Pancreas (tissue), 10 donors: ENCODE data around the gene POLR3H. TPM values are rescaled to one million over a fixed set of nuclear protein-coding genes. Genes with fewer than 3 reads are reported as not detected.
A peak's percentile ranks its signal among the peaks of the same experiment; 100 is the strongest.

Experiments
- ATAC-seq, 4 donors: fragments of 200-7000 bp; cut with Tn5 transposase; one replicate each; pipeline versions ENCODE4 v1.8.0 to v1.9.1; 2020; ENCODE audit warnings: mild to moderate bottlenecking in 4 of 4, moderate library complexity in 4 of 4
- DNase-seq, 6 donors: peaks; one replicate each; pipeline ENCODE4 v3.0.0-alpha.2; 2020
- FAIRE-seq: peaks from 2 replicates; lab custom pipeline; 2012; peaks lifted over from hg19 to GRCh38; lab: Jason Lieb, UNC
- H3K27ac ChIP-seq, 4 donors: fragments of 200-600 bp; sonication (generic); 1 replicate in 3 of 4; 2 replicates in 1 of 4; pipeline versions ENCODE4 v1.5.0 to v1.8.0; 2020
- H3K27me3 ChIP-seq, 4 donors: fragments of 200-600 bp; one replicate each; pipeline ENCODE4 v1.8.0; 2021
- H3K36me3 ChIP-seq, 3 donors: fragments of 200-600 bp; sonication (generic) in 1 of 3; one replicate each; pipeline versions ENCODE4 v1.5.0 to v1.8.0; 2020 to 2021
- H3K4me1 ChIP-seq, 3 donors: fragments of 200-600 bp; one replicate each; pipeline ENCODE4 v1.8.0; 2021
- H3K4me3 ChIP-seq, 4 donors: fragments of 200-600 bp; sonication (generic) in 2 of 4; one replicate each; pipeline versions ENCODE4 v1.5.0 to v1.8.0; 2020 to 2021
- H3K9me3 ChIP-seq, 4 donors: fragments of 200-600 bp; one replicate each; pipeline ENCODE4 v1.8.0; 2021
- WGBS, 2 donors: extraction: QIAGEN DNeasy Blood & Tissue Kit; methylation state at CpG; one replicate each; pipeline ENCODE4 v1.1.7; 2013; 5-methylcytosine and 5-hydroxymethylcytosine counted together
- intact Hi-C, 3 donors: fragments of 100-400 bp; cut with DNase I; formaldehyde crosslinking; loops; one replicate each; pipeline versions ENCODE4 v1.11.1 to v1.14.2; 2022
- polyA plus RNA-seq, 2 donors: library from polyadenylated mRNA; stranded (reverse); fragments of 200-250 nt; gene quantifications; one replicate each; pipeline ENCODE4 v1.2.3, GENCODE V29; 2013
- total RNA-seq, 6 donors: library from RNA; stranded (reverse); fragmentation: NEBNext Ultra II Directional in 4 of 6; extraction: Animal tissue kit (Norgen Biotek cat#: 25700) in 4 of 6; gene quantifications; one replicate each; pipeline versions ENCODE4 v1.2.1 to v1.2.4, GENCODE V29; 2021 to 2023
- TF ChIP-seq, protein P1 (sequence below), 4 donors: fragments of 200-600 bp; sonication (generic) in 3 of 4; IDR thresholded peaks; one replicate each; pipeline versions ENCODE4 v1.5.0 to v1.8.0; 2021; ENCODE audit warnings: antibody characterized with exemption in 4 of 4
- donor health status: healthy with polysubstance abuse.
- donor health status: DM: no; HTN: no; CAD: no; lungs with moderate emphysema.
- donor health status: DM: no; HTN: no; CAD: no.
- donor health status: control.
- donor health status: control.
- donor health status: Bipolar disorder and iron deficiency.
- donor health status: DM: yes; HTN: yes; CAD: no.
- donor health status: DM: no; HTN: no; CAD: no.
- donor health status: DM: no; HTN: no; CAD: no.
- donor health status: DM: yes; HTN: yes; CAD: no.

Gene POLR3H
- total and polyA plus RNA-seq, 8 donors = 11.0 to 22.0 (median 14.4) TPM

DNA sequence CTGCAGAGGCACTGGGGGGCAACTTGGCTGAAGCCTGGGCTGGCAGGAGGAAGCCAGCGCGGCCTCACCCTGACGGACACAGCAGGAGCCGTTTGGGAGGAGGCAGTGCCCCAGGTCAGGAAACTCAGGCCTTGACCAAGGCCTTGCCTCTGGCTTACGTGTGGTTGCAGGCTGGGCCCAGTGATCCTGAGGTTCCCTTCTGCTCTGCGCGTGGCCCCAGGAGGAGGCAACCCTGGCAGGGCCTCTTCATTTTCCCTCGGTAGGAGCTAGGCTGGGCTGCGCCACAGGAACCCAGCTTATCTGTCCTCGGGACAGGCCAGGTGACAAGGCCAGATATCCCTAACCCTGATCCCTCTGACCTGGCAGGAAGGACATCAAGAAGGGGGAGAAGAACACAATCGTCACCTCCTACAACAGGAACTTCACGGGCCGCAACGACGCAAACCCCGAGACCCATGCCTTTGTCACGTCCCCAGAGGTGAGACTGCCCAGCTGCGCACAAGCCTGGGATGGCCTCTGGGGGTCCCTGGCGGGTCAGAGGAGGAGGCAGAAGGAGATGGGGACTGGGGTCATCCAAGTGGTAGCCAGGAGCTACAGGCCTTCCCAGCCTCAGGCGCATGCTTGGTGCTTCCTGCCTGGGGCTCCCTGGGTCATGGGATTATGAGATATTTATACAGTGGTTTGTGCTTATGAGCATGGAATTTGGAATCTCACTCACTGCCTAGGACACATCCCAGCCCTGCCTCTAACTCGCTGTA lies 20.6 kb downstream of the POLR3H start:
- DNase-seq (peak in 3 of 6 donors; percentile 32 to 75 (median 50)), FAIRE-seq (no peak), ATAC-seq (peak; percentile 13 to 49 (median 24))
- TF ChIP-seq, protein P1, sequence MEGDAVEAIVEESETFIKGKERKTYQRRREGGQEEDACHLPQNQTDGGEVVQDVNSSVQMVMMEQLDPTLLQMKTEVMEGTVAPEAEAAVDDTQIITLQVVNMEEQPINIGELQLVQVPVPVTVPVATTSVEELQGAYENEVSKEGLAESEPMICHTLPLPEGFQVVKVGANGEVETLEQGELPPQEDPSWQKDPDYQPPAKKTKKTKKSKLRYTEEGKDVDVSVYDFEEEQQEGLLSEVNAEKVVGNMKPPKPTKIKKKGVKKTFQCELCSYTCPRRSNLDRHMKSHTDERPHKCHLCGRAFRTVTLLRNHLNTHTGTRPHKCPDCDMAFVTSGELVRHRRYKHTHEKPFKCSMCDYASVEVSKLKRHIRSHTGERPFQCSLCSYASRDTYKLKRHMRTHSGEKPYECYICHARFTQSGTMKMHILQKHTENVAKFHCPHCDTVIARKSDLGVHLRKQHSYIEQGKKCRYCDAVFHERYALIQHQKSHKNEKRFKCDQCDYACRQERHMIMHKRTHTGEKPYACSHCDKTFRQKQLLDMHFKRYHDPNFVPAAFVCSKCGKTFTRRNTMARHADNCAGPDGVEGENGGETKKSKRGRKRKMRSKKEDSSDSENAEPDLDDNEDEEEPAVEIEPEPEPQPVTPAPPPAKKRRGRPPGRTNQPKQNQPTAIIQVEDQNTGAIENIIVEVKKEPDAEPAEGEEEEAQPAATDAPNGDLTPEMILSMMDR (IDR thresholded peaks at IDR 0.05) = no peak
- Histone ChIP-seq H3K27me3 (no peaks in the 10 kb centered on the region), H3K36me3 (peaks cover 6 to 41% (median 23%) of the 10 kb centered on the region in 3 donors), H3K4me3 (no peak overlapping the region), H3K27ac (peak overlapping the region; percentile 9 to 62 (median 54)), H3K4me1 (peaks cover 10 to 13% (median 11%) of the 10 kb centered on the region in 3 donors), H3K9me3 (no peaks in the 10 kb centered on the region)
- 58 to 59% methylated on average over 21 of the region's 21 CpGs for WGBS, 2 donors
- intact Hi-C loops = loop anchor here in 1 of 3 donors (10.0 kb wide), 1 partner anchor 119 kb away; no protein-coding TSS in a partner anchor

GRCh38 chr22:41522813-41523212 lies 21.5 kb downstream of the POLR3H start:
- intact Hi-C loops = loop anchor here in 1 of 3 donors (10.0 kb wide), 1 partner anchor 118 kb away; no protein-coding TSS in a partner anchor
- Histone ChIP-seq H3K4me3 (no peak overlapping the region), H3K4me1 (peaks cover 10 to 13% (median 11%) of the 10 kb centered on the region in 3 donors), H3K36me3 (peaks cover 6 to 33% (median 14%) of the 10 kb centered on the region in 3 donors), H3K9me3 (no peaks in the 10 kb centered on the region), H3K27ac (peak overlapping the region in 3 of 4 donors; percentile 9 to 62 (median 58)), H3K27me3 (no peaks in the 10 kb centered on the region)
- peak in 1 of 6 donors; percentile 68 for DNase-seq
- no peak for ATAC-seq
- WGBS, 2 donors = 90 to 97% methylated on average over 8 to 9 of the region's 9 CpGs
- TF ChIP-seq, protein P1 (IDR thresholded peaks at IDR 0.05) = no peak
- no peak for FAIRE-seq

GRCh38 chr22:41521126-41521525 lies 23.1 kb downstream of the POLR3H start:
- intact Hi-C loops = loop anchor here in 1 of 3 donors (10.0 kb wide), 1 partner anchor 116 kb away; no protein-coding TSS in a partner anchor
- Histone ChIP-seq H3K27me3 (no peaks in the 10 kb centered on the region), H3K36me3 (peaks cover 5 to 24% (median 6%) of the 10 kb centered on the region in 3 donors), H3K4me1 (peaks cover 10 to 13% (median 11%) of the 10 kb centered on the region in 3 donors), H3K4me3 (no peak overlapping the region), H3K9me3 (no peaks in the 10 kb centered on the region), H3K27ac (no peak overlapping the region)
- TF ChIP-seq, protein P1 (IDR thresholded peaks at IDR 0.05) = no peak
- no peak for DNase-seq
- WGBS, 2 donors = 82 to 85% methylated on average over 3 of the region's 3 CpGs
- FAIRE-seq = no peak
- ATAC-seq = no peak

DNA sequence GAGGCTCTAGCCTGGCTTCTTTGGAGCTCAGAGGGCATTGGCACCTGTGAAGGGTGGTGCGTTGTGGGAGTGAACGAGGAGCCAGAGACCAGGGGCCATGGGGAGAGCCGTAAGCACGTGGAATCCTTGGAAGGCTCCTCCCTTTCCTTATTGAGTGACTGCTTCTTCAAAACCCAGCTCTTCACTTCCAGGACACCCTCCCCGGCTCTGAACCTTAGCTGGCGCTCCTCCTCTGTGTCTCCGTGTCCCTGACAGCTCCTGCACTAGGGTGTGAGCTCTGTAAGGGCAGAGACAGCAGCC lies 26.3 kb downstream of the POLR3H start:
- Histone ChIP-seq H3K27ac (no peak overlapping the region), H3K4me3 (no peak overlapping the region), H3K4me1 (no peaks in the 10 kb centered on the region), H3K36me3 (peaks cover 0 to 29% (median 0%) of the 10 kb centered on the region in 3 donors), H3K27me3 (no peaks in the 10 kb centered on the region), H3K9me3 (no peaks in the 10 kb centered on the region)
- TF ChIP-seq, protein P1 (IDR thresholded peaks at IDR 0.05) = no peak
- 70 to 74% methylated on average over 7 of the region's 7 CpGs for WGBS, 2 donors
- ATAC-seq (no peak), FAIRE-seq (no peak), DNase-seq (no peak)
- intact Hi-C loops = loop anchor here in 1 of 3 donors (5.0 kb wide), 1 partner anchor 116 kb away; no protein-coding TSS in a partner anchor
